Measurements from ENCODE around the gene KPNA3.
A peak's percentile ranks its signal among the peaks of the same experiment; 100 is the strongest.

The KPNA3 gene

DNA sequence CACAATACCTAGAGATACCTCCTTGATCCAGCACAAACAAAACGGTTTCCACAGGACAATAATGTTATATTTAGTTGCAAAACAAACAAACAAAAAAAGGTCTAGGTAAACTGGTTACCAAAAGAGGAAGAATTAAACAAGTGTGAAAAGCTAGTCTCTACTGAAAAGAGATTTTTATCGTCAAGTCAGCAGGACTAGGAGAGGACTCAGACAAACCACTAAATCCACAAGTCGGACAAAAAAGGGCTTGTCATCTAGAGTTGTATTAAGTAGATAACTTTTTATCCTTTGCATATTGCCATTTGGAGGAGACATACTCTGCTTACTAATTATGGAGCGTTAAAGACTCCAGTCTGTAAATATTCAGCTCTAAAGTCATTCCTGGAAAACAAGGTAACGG is 9.9 kb upstream of the KPNA3 start (continued):
- TF ChIP-seq, protein P1, sequence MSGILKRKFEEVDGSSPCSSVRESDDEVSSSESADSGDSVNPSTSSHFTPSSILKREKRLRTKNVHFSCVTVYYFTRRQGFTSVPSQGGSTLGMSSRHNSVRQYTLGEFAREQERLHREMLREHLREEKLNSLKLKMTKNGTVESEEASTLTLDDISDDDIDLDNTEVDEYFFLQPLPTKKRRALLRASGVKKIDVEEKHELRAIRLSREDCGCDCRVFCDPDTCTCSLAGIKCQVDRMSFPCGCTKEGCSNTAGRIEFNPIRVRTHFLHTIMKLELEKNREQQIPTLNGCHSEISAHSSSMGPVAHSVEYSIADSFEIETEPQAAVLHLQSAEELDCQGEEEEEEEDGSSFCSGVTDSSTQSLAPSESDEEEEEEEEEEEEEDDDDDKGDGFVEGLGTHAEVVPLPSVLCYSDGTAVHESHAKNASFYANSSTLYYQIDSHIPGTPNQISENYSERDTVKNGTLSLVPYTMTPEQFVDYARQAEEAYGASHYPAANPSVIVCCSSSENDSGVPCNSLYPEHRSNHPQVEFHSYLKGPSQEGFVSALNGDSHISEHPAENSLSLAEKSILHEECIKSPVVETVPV (CRISPR knock-in tag; IDR thresholded peaks at IDR 0.05), result no peak
- TF ChIP-seq, protein P2, sequence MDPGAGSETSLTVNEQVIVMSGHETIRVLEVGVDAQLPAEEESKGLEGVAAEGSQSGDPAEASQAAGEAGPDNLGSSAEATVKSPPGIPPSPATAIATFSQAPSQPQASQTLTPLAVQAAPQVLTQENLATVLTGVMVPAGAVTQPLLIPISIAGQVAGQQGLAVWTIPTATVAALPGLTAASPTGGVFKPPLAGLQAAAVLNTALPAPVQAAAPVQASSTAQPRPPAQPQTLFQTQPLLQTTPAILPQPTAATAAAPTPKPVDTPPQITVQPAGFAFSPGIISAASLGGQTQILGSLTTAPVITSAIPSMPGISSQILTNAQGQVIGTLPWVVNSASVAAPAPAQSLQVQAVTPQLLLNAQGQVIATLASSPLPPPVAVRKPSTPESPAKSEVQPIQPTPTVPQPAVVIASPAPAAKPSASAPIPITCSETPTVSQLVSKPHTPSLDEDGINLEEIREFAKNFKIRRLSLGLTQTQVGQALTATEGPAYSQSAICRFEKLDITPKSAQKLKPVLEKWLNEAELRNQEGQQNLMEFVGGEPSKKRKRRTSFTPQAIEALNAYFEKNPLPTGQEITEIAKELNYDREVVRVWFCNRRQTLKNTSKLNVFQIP (CRISPR knock-in tag; IDR thresholded peaks at IDR 0.05; ENCODE audit: borderline replicate concordance, low read depth), result no peak
- no peak for TF ChIP-seq TOX (CRISPR knock-in tag; IDR thresholded peaks at IDR 0.05; ENCODE audit: borderline replicate concordance)

DNA sequence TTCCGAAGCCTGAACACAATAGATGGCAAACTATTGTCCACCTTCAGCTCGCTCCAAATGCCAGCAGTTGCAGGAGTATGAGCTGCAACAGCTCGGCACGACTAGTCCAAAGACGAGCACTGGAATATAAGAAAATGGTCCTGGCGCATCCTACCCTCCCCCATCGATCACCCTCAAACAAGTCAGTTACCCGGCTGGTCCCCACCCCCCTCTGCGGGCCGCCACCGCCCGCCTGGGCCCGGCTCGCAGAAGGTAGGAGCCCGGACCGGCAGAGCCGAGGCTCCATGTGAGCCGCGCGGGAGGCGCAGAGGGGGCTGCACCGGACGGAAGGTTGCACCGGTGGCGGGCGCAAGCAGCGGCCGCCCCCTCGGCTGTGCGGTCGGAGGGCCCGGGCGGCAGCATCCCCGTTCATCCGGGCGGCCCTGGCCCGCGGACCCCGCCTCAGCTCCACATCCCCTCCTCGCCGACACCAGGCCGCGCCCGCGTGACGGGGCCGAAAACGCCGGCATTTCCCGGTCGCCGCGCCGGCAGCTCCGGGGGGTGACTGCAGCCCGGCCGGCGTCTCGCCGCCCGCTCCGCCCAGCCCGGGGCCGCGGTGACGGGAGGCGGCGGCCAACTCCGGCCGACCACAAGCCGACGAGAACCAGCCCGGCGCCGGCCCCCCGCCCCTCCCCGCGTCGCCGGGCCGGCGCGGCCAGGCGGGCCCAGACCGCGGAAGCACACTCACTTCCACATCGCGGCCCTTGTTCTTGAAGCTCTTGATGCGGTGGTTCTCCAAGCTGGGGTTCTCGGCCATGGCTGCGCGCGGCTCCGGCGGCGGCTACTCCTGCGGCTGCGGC is 552 bp downstream of the KPNA3 start:
- TF ChIP-seq, protein P1 (CRISPR knock-in tag; IDR thresholded peaks at IDR 0.05), result no peak
- TF ChIP-seq TCF4 (CRISPR knock-in tag; IDR thresholded peaks at IDR 0.05; ENCODE audit: borderline replicate concordance), result no peak
- no peak for TF ChIP-seq ZFP3 (CRISPR knock-in tag; IDR thresholded peaks at IDR 0.05)
- TF ChIP-seq, protein P3, sequence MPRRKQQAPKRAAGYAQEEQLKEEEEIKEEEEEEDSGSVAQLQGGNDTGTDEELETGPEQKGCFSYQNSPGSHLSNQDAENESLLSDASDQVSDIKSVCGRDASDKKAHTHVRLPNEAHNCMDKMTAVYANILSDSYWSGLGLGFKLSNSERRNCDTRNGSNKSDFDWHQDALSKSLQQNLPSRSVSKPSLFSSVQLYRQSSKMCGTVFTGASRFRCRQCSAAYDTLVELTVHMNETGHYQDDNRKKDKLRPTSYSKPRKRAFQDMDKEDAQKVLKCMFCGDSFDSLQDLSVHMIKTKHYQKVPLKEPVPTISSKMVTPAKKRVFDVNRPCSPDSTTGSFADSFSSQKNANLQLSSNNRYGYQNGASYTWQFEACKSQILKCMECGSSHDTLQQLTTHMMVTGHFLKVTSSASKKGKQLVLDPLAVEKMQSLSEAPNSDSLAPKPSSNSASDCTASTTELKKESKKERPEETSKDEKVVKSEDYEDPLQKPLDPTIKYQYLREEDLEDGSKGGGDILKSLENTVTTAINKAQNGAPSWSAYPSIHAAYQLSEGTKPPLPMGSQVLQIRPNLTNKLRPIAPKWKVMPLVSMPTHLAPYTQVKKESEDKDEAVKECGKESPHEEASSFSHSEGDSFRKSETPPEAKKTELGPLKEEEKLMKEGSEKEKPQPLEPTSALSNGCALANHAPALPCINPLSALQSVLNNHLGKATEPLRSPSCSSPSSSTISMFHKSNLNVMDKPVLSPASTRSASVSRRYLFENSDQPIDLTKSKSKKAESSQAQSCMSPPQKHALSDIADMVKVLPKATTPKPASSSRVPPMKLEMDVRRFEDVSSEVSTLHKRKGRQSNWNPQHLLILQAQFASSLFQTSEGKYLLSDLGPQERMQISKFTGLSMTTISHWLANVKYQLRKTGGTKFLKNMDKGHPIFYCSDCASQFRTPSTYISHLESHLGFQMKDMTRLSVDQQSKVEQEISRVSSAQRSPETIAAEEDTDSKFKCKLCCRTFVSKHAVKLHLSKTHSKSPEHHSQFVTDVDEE (CRISPR knock-in tag; IDR thresholded peaks at IDR 0.05), result no peak
- TF ChIP-seq SNAI2 (CRISPR knock-in tag; IDR thresholded peaks at IDR 0.05), result no peak
- TF ChIP-seq, protein P4, sequence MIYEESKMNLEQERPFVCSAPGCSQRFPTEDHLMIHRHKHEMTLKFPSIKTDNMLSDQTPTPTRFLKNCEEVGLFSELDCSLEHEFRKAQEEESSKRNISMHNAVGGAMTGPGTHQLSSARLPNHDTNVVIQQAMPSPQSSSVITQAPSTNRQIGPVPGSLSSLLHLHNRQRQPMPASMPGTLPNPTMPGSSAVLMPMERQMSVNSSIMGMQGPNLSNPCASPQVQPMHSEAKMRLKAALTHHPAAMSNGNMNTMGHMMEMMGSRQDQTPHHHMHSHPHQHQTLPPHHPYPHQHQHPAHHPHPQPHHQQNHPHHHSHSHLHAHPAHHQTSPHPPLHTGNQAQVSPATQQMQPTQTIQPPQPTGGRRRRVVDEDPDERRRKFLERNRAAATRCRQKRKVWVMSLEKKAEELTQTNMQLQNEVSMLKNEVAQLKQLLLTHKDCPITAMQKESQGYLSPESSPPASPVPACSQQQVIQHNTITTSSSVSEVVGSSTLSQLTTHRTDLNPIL (CRISPR knock-in tag; IDR thresholded peaks at IDR 0.05; ENCODE audit: low read depth), result no peak
- TF ChIP-seq ESRRG (CRISPR knock-in tag; IDR thresholded peaks at IDR 0.05), result no peak
- TF ChIP-seq TOX (CRISPR knock-in tag; IDR thresholded peaks at IDR 0.05; ENCODE audit: borderline replicate concordance), result no peak
- no peak for TF ChIP-seq ZFP30 (CRISPR knock-in tag; IDR thresholded peaks at IDR 0.05)
- no peak for TF ChIP-seq BACH2 (CRISPR knock-in tag; IDR thresholded peaks at IDR 0.05; ENCODE audit: borderline replicate concordance)
- TF ChIP-seq OSR1 (CRISPR knock-in tag; IDR thresholded peaks at IDR 0.05), result no peak
- no peak for TF ChIP-seq ARNTL (CRISPR knock-in tag; IDR thresholded peaks at IDR 0.05; ENCODE audit: borderline replicate concordance, low read depth)
- TF ChIP-seq ZNF565 (CRISPR knock-in tag; conservative IDR thresholded peaks at IDR 0.05; ENCODE audit: low read depth), result no peak
- no peak for TF ChIP-seq GLIS3 (CRISPR knock-in tag; IDR thresholded peaks at IDR 0.05)
- TF ChIP-seq ZNF8 (CRISPR knock-in tag; IDR thresholded peaks at IDR 0.05), result no peak
- no peak for TF ChIP-seq ISL1 (CRISPR knock-in tag; IDR thresholded peaks at IDR 0.05)
- no peak for TF ChIP-seq ZNF70 (CRISPR knock-in tag; IDR thresholded peaks at IDR 0.05)
- TF ChIP-seq CSDC2 (CRISPR knock-in tag; IDR thresholded peaks at IDR 0.05), result no peak
- TF ChIP-seq, protein P5, sequence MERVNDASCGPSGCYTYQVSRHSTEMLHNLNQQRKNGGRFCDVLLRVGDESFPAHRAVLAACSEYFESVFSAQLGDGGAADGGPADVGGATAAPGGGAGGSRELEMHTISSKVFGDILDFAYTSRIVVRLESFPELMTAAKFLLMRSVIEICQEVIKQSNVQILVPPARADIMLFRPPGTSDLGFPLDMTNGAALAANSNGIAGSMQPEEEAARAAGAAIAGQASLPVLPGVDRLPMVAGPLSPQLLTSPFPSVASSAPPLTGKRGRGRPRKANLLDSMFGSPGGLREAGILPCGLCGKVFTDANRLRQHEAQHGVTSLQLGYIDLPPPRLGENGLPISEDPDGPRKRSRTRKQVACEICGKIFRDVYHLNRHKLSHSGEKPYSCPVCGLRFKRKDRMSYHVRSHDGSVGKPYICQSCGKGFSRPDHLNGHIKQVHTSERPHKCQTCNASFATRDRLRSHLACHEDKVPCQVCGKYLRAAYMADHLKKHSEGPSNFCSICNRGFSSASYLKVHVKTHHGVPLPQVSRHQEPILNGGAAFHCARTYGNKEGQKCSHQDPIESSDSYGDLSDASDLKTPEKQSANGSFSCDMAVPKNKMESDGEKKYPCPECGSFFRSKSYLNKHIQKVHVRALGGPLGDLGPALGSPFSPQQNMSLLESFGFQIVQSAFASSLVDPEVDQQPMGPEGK (CRISPR knock-in tag; IDR thresholded peaks at IDR 0.05; ENCODE audit: borderline replicate concordance), result no peak
- no peak for TF ChIP-seq RARB (CRISPR knock-in tag; IDR thresholded peaks at IDR 0.05)
- ATAC-seq, result peak; percentile 10

Measured in SK-N-SH treated with all-trans-retinoic acid at 6 μM for 48 hours (cell line).